GM13976 (cell line): ENCODE measurements around the gene DDX10.

ENCODE experiments used
- DNase-seq: peaks from one replicate; pipeline ENCODE4 v3.0.0; 2012; ENCODE audit warnings: low spot score
- CTCF ChIP-seq: IDR thresholded peaks from 2 replicates; pipeline ENCODE4 v1.5.1; 2012; ENCODE audit warnings: borderline replicate concordance, mild to moderate bottlenecking; ENCODE audit not compliant: insufficient read depth; ENCODE audit errors: extremely low read depth, missing control alignments, control extremely low read depth
- in situ Hi-C: fragments of 300-500 bp; cut with MboI; formaldehyde crosslinking; loops from one replicate; pipeline ENCODE4 v1.12.0; 2022; ENCODE audit warnings: low sequenced_read_pairs, mixed read lengths, inconsistent platforms; ENCODE audit not compliant: unreplicated experiment

Gene DDX10

GRCh38 chr11:108934289-108934688 is 269.4 kb downstream of the DDX10 start:
- in situ Hi-C loops, result no loop called here
- DNase-seq, result no peak
- TF ChIP-seq CTCF, result no peak

GRCh38 chr11:108934696-108935095 is 269.8 kb downstream of the DDX10 start:
- no peak for DNase-seq
- in situ Hi-C loops, result no loop called here
- no peak for TF ChIP-seq CTCF

GRCh38 chr11:108937746-108938145 is 272.9 kb downstream of the DDX10 start:
- TF ChIP-seq CTCF, result no peak
- in situ Hi-C loops, result no loop called here

GRCh38 chr11:108938604-108939003 is 273.7 kb downstream of the DDX10 start:
- no peak for DNase-seq
- in situ Hi-C loops, result no loop called here
- TF ChIP-seq CTCF, result no peak

More at GRCh38 chr11:108937746-108938145, 272.9 kb downstream of the DDX10 start:
- no peak for DNase-seq

GRCh38 chr11:108939135-108939534 is 274.3 kb downstream of the DDX10 start:
- no peak for DNase-seq
- in situ Hi-C loops, result no loop called here
- TF ChIP-seq CTCF, result no peak

- TF ChIP-seq CTCF, result no peak
- no peak for DNase-seq
- in situ Hi-C loops, result no loop called here
These were observed 279.0 kb downstream of the DDX10 start for GRCh38 chr11:108943853-108944252.

GRCh38 chr11:108944471-108945178 is 279.8 kb downstream of the DDX10 start:
- DNase-seq, result no peak
- TF ChIP-seq CTCF, result no peak
- in situ Hi-C loops, result no loop called here
